HEK293 (cell line): Measurements from ENCODE around the gene AMPD1.

Source experiments
- CTCF ChIA-PET: fragments of 350-600 bp; formaldehyde crosslinking; extraction: SDS; loops from one replicate; lab custom pipeline; 2021; ENCODE audit warnings: antibody characterized with exemption; lab: Yijun Ruan, JAX
- POLR2A ChIA-PET: fragments of 300-600 bp; formaldehyde crosslinking; extraction: SDS; loops from one replicate; lab custom pipeline; 2020; ENCODE audit warnings: antibody characterized with exemption, inconsistent platforms; lab: Yijun Ruan, JAX
- H3K27ac ChIP-seq: fragments of 200-500 bp; sonication (Bioruptor generic); 2 replicates; pipeline ENCODE4 v1.5.1; 2014; ENCODE audit warnings: low read depth, low read length, control low read depth, inconsistent platforms; ENCODE audit errors: extremely low read depth
- H3K36me3 ChIP-seq, 2 experiments: fragments of 200-500 bp in 1 of 2; sonication (Bioruptor generic) in 1 of 2; 1 replicate in 1 of 2; 2 replicates in 1 of 2; pipeline ENCODE4 v1.5.1; 2014 to 2017; ENCODE audit warnings: inconsistent platforms in 2 of 2, low read length in 2 of 2; ENCODE audit not compliant: control insufficient read depth in 2 of 2, insufficient read depth in 1 of 2
- H3K4me1 ChIP-seq: fragments of 200-500 bp; sonication (Bioruptor generic); 2 replicates; pipeline ENCODE4 v1.5.1; 2014; ENCODE audit warnings: mild to moderate bottlenecking, low read length, inconsistent platforms; ENCODE audit not compliant: control insufficient read depth, insufficient read depth
- H3K4me3 ChIP-seq: 2 replicates; pipeline ENCODE4 v1.5.1; 2011; ENCODE audit warnings: low read depth, mild to moderate bottlenecking, control low read depth, low read length, moderate library complexity
- H3K9me3 ChIP-seq: fragments of 200-500 bp; sonication (Bioruptor generic); 2 replicates; pipeline ENCODE4 v1.5.1; 2014; ENCODE audit warnings: low read depth, low read length, inconsistent platforms; ENCODE audit not compliant: control insufficient read depth, insufficient read depth
- EGR2 ChIP-seq: fragments of 450-650 bp; formaldehyde crosslinking; IDR thresholded peaks from 2 replicates; pipeline ENCODE4 v1.5.1; 2016; ENCODE audit warnings: low read depth, missing biosample characterization, missing genetic modification characterization
- KLF1 ChIP-seq: fragments of 450-650 bp; formaldehyde crosslinking; IDR thresholded peaks from 2 replicates; pipeline ENCODE4 v1.5.1; 2016; ENCODE audit warnings: missing biosample characterization, missing genetic modification characterization
- KLF9 ChIP-seq: fragments of 450-650 bp; formaldehyde crosslinking; IDR thresholded peaks from 2 replicates; pipeline ENCODE4 v1.5.1; 2016; ENCODE audit warnings: missing biosample characterization, missing genetic modification characterization, low read depth
- SALL2 ChIP-seq: fragments of 450-650 bp; formaldehyde crosslinking; IDR thresholded peaks from 2 replicates; pipeline ENCODE4 v1.5.0; 2017; ENCODE audit warnings: missing biosample characterization, mild to moderate bottlenecking, missing genetic modification characterization, borderline replicate concordance
- SETDB1 ChIP-seq: IDR thresholded peaks from one replicate; pipeline ENCODE4 v1.6.1; 2017; ENCODE audit warnings: mild to moderate bottlenecking, low read length, moderate library complexity, mixed read lengths; ENCODE audit not compliant: insufficient read length
- SP7 ChIP-seq: fragments of 450-650 bp; formaldehyde crosslinking; IDR thresholded peaks from 2 replicates; pipeline ENCODE4 v1.5.1; 2016; ENCODE audit warnings: missing biosample characterization, missing genetic modification characterization
- WT1 ChIP-seq: fragments of 450-650 bp; formaldehyde crosslinking; IDR thresholded peaks from 2 replicates; pipeline ENCODE4 v1.5.1; 2016; ENCODE audit warnings: missing biosample characterization, missing genetic modification characterization
- ZFP3 ChIP-seq: fragments of 450-650 bp; formaldehyde crosslinking; IDR thresholded peaks from 2 replicates; pipeline ENCODE4 v1.5.1; 2016; ENCODE audit warnings: low read depth, missing biosample characterization, missing genetic modification characterization
- ZNF114 ChIP-seq: fragments of 450-650 bp; formaldehyde crosslinking; IDR thresholded peaks from 2 replicates; pipeline ENCODE4 v1.5.0; 2017; ENCODE audit warnings: missing biosample characterization, missing genetic modification characterization
- ZNF138 ChIP-seq: fragments of 450-650 bp; formaldehyde crosslinking; IDR thresholded peaks from 2 replicates; pipeline ENCODE4 v1.5.1; 2016; ENCODE audit warnings: missing biosample characterization, missing genetic modification characterization, borderline replicate concordance
- ZNF157 ChIP-seq: fragments of 450-650 bp; formaldehyde crosslinking; IDR thresholded peaks from 2 replicates; pipeline ENCODE4 v1.5.1; 2016; ENCODE audit warnings: missing biosample characterization, missing genetic modification characterization
- ZNF335 ChIP-seq: fragments of 450-650 bp; formaldehyde crosslinking; conservative IDR thresholded peaks from 2 replicates; pipeline ENCODE4 v1.5.1; 2016; ENCODE audit warnings: missing biosample characterization, missing genetic modification characterization
- ZNF394 ChIP-seq: fragments of 450-650 bp; formaldehyde crosslinking; IDR thresholded peaks from 2 replicates; pipeline ENCODE4 v1.5.1; 2016; ENCODE audit warnings: missing biosample characterization, missing genetic modification characterization, mild to moderate bottlenecking, moderate library complexity, borderline replicate concordance
- ZNF423 ChIP-seq: fragments of 450-650 bp; formaldehyde crosslinking; IDR thresholded peaks from 2 replicates; pipeline ENCODE4 v1.5.1; 2016; ENCODE audit warnings: missing biosample characterization, missing genetic modification characterization
- ZNF473 ChIP-seq: fragments of 450-650 bp; formaldehyde crosslinking; IDR thresholded peaks from 2 replicates; pipeline ENCODE4 v1.5.1; 2017; ENCODE audit warnings: missing biosample characterization, missing genetic modification characterization
- ZNF561 ChIP-seq: fragments of 450-650 bp; IDR thresholded peaks from 2 replicates; pipeline ENCODE4 v1.5.1; 2018; ENCODE audit warnings: missing biosample characterization, missing genetic modification characterization, borderline replicate concordance
- ZNF621 ChIP-seq: fragments of 450-650 bp; formaldehyde crosslinking; IDR thresholded peaks from 2 replicates; pipeline ENCODE4 v1.5.1; 2017; ENCODE audit warnings: missing biosample characterization, missing genetic modification characterization
- ZNF701 ChIP-seq: fragments of 450-650 bp; formaldehyde crosslinking; IDR thresholded peaks from 2 replicates; pipeline ENCODE4 v1.5.1; 2016; ENCODE audit warnings: missing biosample characterization, missing genetic modification characterization
- ZNF707 ChIP-seq: fragments of 450-650 bp; formaldehyde crosslinking; IDR thresholded peaks from 2 replicates; pipeline ENCODE4 v1.5.1; 2016; ENCODE audit warnings: missing biosample characterization, missing genetic modification characterization
- ZNF843 ChIP-seq: fragments of 450-650 bp; formaldehyde crosslinking; IDR thresholded peaks from 2 replicates; pipeline ENCODE4 v1.5.1; 2016; ENCODE audit warnings: missing biosample characterization, missing genetic modification characterization
- TF ChIP-seq, protein P1 (sequence below): fragments of 450-650 bp; formaldehyde crosslinking; IDR thresholded peaks from 2 replicates; pipeline ENCODE4; 2016; ENCODE audit warnings: missing biosample characterization, missing genetic modification characterization
- TF ChIP-seq, protein P2 (sequence below): fragments of 450-650 bp; formaldehyde crosslinking; IDR thresholded peaks from 2 replicates; pipeline ENCODE4 v1.5.0; 2017; ENCODE audit warnings: missing biosample characterization, missing genetic modification characterization, borderline replicate concordance
- TF ChIP-seq, protein P3 (sequence below): fragments of 450-650 bp; formaldehyde crosslinking; IDR thresholded peaks from 2 replicates; pipeline ENCODE4 v1.5.1; 2016; ENCODE audit warnings: missing biosample characterization, missing genetic modification characterization, borderline replicate concordance
- TF ChIP-seq, protein P4 (sequence below): fragments of 450-650 bp; formaldehyde crosslinking; IDR thresholded peaks from 2 replicates; pipeline ENCODE4 v1.5.1; 2017; ENCODE audit warnings: missing biosample characterization, missing genetic modification characterization

AMPD1 gene

DNA sequence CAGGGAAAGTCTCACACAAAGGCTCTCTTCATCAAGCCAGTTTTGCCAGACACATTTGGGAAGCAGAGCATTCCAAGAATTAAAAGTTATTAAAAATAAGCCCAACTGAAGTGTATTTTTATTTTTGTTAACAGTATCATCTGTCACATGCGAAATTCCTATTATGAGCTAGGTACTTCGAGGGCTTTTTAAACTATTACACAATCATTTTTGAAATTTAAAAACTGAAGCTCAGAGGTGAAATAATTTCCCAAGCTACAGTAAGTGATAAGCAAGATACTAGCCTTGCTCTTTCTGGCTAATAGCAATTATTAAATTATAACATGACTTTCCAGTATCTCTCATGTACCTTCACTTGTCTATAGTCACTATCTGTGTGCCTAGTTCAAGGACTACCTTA, 33.2 kb upstream of the AMPD1 start (continued):
- TF ChIP-seq, protein P1, sequence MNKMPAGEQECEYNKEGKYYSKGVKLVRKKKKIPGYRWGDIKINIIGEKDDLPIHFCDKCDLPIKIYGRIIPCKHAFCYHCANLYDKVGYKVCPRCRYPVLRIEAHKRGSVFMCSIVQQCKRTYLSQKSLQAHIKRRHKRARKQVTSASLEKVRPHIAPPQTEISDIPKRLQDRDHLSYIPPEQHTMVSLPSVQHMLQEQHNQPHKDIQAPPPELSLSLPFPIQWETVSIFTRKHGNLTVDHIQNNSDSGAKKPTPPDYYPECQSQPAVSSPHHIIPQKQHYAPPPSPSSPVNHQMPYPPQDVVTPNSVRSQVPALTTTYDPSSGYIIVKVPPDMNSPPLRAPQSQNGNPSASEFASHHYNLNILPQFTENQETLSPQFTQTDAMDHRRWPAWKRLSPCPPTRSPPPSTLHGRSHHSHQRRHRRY (tag by site-specific recombination), result no peak
- TF ChIP-seq, protein P2, sequence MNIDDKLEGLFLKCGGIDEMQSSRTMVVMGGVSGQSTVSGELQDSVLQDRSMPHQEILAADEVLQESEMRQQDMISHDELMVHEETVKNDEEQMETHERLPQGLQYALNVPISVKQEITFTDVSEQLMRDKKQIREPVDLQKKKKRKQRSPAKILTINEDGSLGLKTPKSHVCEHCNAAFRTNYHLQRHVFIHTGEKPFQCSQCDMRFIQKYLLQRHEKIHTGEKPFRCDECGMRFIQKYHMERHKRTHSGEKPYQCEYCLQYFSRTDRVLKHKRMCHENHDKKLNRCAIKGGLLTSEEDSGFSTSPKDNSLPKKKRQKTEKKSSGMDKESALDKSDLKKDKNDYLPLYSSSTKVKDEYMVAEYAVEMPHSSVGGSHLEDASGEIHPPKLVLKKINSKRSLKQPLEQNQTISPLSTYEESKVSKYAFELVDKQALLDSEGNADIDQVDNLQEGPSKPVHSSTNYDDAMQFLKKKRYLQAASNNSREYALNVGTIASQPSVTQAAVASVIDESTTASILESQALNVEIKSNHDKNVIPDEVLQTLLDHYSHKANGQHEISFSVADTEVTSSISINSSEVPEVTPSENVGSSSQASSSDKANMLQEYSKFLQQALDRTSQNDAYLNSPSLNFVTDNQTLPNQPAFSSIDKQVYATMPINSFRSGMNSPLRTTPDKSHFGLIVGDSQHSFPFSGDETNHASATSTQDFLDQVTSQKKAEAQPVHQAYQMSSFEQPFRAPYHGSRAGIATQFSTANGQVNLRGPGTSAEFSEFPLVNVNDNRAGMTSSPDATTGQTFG (tag by site-specific recombination), result no peak
- TF ChIP-seq, protein P3, sequence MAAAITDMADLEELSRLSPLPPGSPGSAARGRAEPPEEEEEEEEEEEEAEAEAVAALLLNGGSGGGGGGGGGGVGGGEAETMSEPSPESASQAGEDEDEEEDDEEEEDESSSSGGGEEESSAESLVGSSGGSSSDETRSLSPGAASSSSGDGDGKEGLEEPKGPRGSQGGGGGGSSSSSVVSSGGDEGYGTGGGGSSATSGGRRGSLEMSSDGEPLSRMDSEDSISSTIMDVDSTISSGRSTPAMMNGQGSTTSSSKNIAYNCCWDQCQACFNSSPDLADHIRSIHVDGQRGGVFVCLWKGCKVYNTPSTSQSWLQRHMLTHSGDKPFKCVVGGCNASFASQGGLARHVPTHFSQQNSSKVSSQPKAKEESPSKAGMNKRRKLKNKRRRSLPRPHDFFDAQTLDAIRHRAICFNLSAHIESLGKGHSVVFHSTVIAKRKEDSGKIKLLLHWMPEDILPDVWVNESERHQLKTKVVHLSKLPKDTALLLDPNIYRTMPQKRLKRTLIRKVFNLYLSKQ, result no peak
- TF ChIP-seq, all 188 proteins: peak for 0

DNA sequence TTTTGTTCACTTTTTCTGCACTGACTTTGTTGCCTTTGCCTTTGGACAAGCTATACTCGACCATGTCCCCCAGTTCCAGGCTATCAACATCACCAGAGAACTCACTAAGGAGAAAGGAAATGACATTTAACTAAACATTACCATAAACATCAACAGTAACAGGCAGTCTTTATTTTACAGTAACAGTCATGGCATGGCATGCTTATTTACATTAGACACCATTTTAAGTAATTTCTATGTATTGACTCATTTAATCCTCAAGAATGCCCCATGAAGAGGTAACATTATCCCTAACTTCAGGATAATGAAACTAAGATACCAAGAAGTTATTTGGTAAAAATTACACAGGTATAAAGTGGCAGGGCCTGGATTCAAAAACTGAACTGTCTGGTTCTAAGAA, 29.9 kb upstream of the AMPD1 start:
- peaks cover 76 to 100% of the 10 kb centered on the region in 2 experiments for H3K36me3 ChIP-seq
- no peaks in the 10 kb centered on the region for H3K4me1 ChIP-seq
- ChIA-PET CTCF (no interaction called here), POLR2A (no interaction called here)
- H3K27ac ChIP-seq, result no peak overlapping the region
- no peaks in the 10 kb centered on the region for H3K9me3 ChIP-seq
- TF ChIP-seq ZNF138 (tag by site-specific recombination), result no peak
- TF ChIP-seq, protein P4, sequence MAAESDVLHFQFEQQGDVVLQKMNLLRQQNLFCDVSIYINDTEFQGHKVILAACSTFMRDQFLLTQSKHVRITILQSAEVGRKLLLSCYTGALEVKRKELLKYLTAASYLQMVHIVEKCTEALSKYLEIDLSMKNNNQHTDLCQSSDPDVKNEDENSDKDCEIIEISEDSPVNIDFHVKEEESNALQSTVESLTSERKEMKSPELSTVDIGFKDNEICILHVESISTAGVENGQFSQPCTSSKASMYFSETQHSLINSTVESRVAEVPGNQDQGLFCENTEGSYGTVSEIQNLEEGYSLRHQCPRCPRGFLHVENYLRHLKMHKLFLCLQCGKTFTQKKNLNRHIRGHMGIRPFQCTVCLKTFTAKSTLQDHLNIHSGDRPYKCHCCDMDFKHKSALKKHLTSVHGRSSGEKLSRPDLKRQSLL, result no peak
- TF ChIP-seq KLF1 (tag by site-specific recombination), result no peak
- TF ChIP-seq ZNF843 (tag by site-specific recombination), result no peak
- no peak for TF ChIP-seq EGR2 (tag by site-specific recombination)
- TF ChIP-seq SETDB1, result no peak
- TF ChIP-seq SP7 (tag by site-specific recombination), result no peak
- TF ChIP-seq SALL2 (tag by site-specific recombination), result no peak
- no peak for TF ChIP-seq ZNF707 (tag by site-specific recombination)
- no peak for TF ChIP-seq ZNF335 (tag by site-specific recombination)
- H3K4me3 ChIP-seq, result no peak overlapping the region

DNA sequence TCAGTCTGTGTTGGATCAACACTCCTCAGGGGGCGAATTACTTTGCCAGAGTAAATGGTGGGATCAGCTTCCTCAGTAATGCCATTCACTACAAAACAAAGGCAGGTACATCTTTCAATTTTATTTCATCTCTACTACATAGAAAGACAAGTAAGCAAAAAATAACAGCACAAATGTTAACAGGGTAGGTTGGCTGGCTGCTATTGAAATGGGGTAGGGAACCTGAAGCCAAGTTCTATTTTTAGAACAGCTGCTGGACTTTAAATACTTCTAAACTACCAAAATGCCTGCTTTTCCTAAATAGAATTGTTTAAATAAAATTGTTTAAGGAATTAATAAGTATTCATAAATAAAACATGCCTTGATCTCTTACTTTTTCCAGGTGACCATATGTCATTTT, 28.6 kb upstream of the AMPD1 start:
- ChIA-PET POLR2A (no interaction called here), CTCF (interaction anchor here (1.1 kb wide), 1 partner anchor 377 kb away, joined by 4 read pairs; no protein-coding TSS in a partner anchor)
- no peak overlapping the region for H3K4me3 ChIP-seq
- peaks cover 70 to 100% of the 10 kb centered on the region in 2 experiments for H3K36me3 ChIP-seq
- H3K27ac ChIP-seq, result no peak overlapping the region
- TF ChIP-seq ZNF701 (no peak), KLF9 (tag by site-specific recombination) (no peak), ZNF561 (tag by site-specific recombination) (no peak), WT1 (no peak), ZNF621 (tag by site-specific recombination) (no peak), ZNF157 (tag by site-specific recombination) (no peak), ZNF473 (tag by site-specific recombination) (no peak), ZNF423 (tag by site-specific recombination) (no peak), ZNF394 (no peak), ZFP3 (tag by site-specific recombination) (no peak), ZNF114 (tag by site-specific recombination) (no peak)
- H3K9me3 ChIP-seq, result no peaks in the 10 kb centered on the region
- no peaks in the 10 kb centered on the region for H3K4me1 ChIP-seq
